VCaP (cell line): Measurements from ENCODE around the gene ADK.
"Not testable (repeated sequence)": the region's sequence is repeated elsewhere in the genome, so short reads cannot be mapped to it uniquely, and the experiment has no call there.

Experiments
- H3K27ac ChIP-seq: fragments of 450-650 bp; 2 replicates; pipeline ENCODE4 v1.5.1; 2017
- CTCF ChIP-seq: fragments of 450-650 bp; conservative IDR thresholded peaks from 2 replicates; pipeline ENCODE4 v1.5.1; 2017; ENCODE audit warnings: mild to moderate bottlenecking, moderate library complexity

Gene ADK

GRCh38 chr10:74187237-74187636, 36.2 kb downstream of the ADK start:
- no peak overlapping the region for H3K27ac ChIP-seq
- TF ChIP-seq CTCF = no peak

- not testable (repeated sequence) for H3K27ac ChIP-seq
These were observed 37.6 kb downstream of the ADK start for GRCh38 chr10:74188617-74189016.

- H3K27ac ChIP-seq = peak overlapping the region; percentile 77
These were observed 39.0 kb downstream of the ADK start for GRCh38 chr10:74189999-74190421.

GRCh38 chr10:74190494-74190893, 39.5 kb downstream of the ADK start:
- peak overlapping the region; percentile 77 for H3K27ac ChIP-seq
- no peak for TF ChIP-seq CTCF

More at GRCh38 chr10:74189999-74190421, 39.0 kb downstream of the ADK start:
- no peak for TF ChIP-seq CTCF

- no peak overlapping the region for H3K27ac ChIP-seq
- TF ChIP-seq CTCF = no peak
These were observed 43.5 kb downstream of the ADK start for GRCh38 chr10:74194545-74194944.

GRCh38 chr10:74194999-74195398, 44.0 kb downstream of the ADK start:
- no peak for TF ChIP-seq CTCF
- no peak overlapping the region for H3K27ac ChIP-seq

- no peak overlapping the region for H3K27ac ChIP-seq
These were observed 48.3 kb downstream of the ADK start for GRCh38 chr10:74199315-74199714.

GRCh38 chr10:74202356-74202755, 51.3 kb downstream of the ADK start:
- TF ChIP-seq CTCF = no peak
- H3K27ac ChIP-seq = no peak overlapping the region

More at GRCh38 chr10:74199315-74199714, 48.3 kb downstream of the ADK start:
- TF ChIP-seq CTCF = no peak
